Measurements from ENCODE around the gene RUNX2.

Gene RUNX2

DNA sequence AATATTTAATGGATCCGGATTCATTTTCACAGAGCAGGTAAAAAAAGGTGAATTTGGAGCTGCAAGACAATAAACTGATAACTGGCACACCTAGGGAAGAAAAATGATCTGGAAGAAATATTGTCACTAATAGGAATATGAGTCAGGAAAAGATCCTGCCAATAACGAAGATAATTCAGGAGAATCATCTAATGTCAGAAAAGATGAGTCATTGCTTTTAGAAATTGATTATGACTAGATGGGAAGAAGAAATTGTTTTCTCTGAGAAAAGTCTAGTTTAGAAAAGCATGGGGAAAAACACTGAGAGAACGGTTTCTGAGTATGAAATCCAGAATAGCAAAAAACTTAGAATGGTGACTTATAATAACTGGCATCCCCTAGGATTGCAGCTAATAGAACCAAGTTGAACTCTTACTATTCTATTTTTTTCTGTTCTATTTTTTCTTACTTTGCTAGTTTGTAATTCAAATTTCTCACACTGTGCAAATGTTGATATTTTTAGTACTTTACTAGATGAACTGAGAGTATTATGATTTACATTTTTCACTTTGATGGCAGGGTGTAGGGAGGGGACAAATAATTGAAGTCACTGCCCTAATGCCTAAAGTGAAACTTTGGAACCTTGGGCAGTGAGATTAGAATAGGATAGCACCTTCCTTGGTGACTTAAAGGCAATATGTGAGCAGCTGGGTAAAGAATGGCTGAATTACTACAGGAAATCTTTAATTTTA is 87.8 kb downstream of the RUNX2 start:
- no peak for DNase-seq

DNA sequence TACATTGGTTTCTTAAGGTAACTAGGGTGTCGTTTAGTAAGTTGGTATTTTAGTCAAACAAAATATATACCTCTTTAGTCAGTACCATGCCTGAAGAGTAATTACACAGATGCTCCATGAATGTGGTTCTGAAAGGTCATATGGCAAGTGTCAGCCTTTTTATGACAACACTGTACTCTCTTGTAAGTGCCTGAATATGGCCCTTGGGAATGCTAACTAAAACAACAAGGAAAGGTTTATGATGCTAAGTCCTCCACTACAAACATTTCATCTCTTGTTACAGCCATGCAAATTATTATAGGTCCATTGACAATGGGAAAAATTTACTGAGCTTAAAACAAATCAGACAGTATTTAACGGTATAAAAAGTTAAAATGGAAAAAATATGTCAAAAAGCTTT is 88.6 kb downstream of the RUNX2 start:
- DNase-seq: peak; percentile 68

- no peak for DNase-seq
Measured at GRCh38 chr6:45417436-45417835, 89.3 kb downstream of the RUNX2 start.

DNA sequence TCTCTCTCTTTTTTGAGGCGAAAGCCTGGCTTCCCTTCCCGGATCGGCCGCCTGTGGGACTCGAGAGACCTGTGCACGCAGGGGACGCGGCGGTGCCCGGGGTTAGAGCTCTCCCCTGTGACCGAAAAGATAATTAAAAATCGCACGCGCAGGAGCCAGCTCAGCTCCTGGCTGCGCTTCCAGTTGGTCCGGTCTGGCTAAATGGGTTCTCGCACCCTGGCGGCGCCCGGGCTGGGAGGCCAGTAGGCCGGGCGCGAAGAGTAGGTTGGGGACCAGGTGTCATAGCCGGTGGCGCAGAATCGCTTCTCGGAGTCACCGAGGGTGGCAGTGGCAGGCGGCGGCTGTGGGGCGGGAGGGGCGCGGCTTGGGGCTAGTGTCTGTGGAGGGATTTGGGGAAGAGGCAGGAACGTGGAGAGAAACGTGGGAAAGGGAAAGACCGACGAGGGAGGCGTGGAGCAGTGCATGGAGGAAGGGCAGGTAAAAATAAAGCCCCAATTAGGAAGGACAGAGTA is 91.5 kb downstream of the RUNX2 start:
- peak; percentile 41 for DNase-seq

DNA sequence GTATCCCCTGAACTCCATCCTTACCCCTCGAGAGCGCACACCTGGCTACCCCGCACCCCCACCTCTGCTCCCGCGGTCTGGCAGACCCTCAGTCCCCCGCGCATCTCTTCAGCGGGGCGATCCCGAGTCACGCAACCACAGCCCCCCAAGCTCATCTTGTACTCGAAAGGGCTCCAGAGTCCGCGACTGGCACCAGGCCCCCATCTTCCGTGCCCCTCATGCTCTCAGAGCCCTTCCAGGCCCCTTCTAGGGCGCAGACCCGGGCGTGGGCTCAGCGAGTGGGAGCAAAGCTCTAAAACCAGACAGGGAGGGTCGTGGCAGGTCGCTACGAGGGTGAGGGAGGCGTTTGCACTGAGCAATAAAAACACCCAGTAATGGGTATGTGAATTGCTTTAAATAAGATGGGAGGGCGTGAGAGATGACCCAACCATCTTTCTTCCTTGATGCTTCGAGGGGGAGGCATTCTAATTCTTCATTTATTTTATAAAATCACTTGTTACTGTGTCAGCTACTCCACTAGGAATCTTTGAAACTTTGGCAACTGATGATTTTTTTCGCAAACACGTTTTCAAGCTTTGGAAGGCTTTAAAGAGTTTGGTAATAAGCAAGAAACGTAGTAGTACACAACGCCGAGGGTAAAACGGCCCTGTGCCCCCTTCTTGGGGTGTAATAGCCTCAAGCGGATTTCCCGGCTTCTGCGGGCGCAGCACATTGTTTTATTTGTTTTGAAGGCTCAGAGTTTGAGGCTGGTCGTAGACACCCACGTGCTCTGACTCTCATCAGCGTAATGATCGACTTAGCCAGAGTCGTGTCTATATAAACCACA is 92.2 kb downstream of the RUNX2 start:
- peak; percentile 57 for DNase-seq

DNA sequence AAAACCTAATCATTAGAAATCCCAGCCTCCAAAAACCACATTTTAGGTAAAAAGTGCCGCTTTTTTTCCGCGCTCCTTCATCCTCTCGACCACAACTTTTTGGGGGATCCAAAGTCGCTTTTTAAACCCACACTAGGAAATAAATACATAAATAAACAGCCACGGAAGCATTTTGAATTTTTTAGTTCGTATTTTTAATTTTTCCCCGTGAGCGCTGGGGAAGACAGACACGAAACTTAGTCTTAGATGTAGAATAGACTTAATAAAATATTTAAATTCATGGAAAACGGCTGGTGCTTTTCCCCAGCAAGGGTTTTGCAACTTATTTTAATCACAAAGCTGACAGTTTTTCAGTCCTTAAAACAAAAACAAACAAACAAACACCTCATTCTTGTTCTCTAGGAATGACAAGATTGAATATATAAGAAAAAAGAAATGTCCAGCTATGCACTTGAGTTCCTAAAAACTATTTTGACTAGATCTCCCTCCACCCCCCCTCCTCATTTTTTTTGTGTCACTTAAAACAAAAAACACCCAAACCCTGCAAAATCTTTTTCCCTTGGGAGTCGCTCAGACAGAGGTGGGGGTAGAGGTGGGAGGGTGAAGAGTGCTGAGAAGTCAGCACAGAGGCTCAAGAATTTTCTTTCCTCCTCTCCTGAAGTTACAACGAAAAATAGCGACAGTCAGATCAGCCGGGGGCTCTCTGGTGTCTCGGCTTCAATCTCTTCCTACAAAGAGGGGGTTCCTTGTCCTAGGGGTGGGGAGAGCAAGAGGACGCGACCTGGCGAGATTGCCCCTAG is 93.0 kb downstream of the RUNX2 start:
- no peak for DNase-seq

DNA sequence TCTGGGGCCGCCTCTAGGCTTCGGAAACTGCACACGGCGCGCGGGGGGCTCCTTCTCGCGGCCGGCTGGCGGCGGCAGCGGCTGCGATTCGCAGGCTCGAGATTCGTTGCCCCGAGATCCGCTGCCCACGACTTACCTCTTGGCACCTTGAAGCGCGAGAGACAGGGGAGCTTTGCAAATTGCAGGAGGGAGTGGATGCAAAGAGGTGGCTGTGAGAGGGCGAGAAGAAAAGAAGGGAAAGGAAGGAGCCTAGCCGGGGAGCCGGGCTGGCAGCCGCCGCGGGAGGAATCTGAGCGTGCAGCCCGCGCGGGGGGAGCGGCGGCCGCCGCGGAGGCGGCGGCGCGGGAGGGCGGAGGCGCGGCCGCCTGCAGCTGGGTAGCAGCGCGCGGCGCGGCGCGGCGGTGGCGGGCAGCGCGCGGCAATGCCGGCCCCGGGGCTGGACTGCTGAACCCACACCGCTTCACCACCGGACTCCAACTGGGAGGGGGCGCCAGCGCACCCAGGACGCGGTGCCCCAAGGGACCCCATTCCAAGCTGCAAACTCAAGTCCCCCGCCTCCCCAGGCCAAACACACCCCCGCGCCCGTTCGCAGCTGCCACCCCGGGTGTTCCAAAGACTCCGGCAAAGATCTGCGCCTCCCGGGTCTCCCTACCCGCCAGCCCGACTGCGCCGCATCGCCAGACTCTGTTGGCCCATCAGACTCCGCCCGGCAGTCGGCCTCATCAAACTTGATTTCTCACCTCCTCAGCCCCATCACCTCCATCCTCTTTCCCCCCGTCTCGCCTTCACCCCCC is 93.8 kb downstream of the RUNX2 start:
- DNase-seq: peak; percentile 86

DNA sequence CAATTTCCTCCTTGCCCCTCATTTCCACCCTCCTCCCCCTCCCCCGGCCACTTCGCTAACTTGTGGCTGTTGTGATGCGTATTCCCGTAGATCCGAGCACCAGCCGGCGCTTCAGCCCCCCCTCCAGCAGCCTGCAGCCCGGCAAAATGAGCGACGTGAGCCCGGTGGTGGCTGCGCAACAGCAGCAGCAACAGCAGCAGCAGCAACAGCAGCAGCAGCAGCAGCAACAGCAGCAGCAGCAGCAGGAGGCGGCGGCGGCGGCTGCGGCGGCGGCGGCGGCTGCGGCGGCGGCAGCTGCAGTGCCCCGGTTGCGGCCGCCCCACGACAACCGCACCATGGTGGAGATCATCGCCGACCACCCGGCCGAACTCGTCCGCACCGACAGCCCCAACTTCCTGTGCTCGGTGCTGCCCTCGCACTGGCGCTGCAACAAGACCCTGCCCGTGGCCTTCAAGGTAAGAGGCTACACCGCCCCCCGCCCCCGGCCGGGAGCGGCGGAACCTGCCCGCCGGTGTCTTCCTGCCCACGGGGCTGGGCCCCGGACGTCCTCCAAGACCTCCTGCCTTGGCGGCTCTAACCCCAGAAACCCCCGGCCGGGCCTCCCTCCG is 94.5 kb downstream of the RUNX2 start:
- DNase-seq: peak; percentile 68

GRCh38 chr6:45423111-45423823 is 95.1 kb downstream of the RUNX2 start:
- DNase-seq: peak; percentile 56

DNA sequence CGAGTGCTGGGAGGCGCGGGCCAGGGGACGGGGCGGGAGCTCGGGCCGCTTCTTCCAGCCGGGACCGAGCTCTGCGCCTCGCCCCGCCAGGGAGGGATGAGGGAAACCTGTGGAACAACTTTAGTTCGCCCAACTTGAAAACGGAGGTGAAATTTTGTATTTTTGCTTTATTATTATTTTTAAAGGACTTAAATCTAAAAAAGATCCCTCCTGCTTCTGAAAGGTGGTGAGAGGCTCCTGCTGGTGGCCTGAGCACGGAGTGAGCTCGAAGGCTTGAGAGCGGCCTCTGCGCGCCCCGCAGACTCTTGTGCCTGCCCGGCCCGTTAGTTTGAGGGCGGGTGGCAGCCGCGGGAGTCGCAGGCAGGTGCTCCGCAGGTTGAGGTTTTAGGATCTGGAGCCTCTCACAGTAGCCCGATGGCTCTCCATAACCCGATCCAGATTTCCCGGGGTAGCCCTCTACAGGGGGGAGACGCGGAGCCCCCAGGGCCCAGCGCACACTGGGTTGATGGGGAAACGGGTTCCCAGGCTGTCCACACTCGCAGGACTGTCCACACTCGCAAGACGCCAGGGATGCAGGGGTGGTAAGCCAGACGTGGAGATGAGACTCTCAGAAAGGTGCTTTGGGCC is 95.8 kb downstream of the RUNX2 start:
- DNase-seq: no peak

DNA sequence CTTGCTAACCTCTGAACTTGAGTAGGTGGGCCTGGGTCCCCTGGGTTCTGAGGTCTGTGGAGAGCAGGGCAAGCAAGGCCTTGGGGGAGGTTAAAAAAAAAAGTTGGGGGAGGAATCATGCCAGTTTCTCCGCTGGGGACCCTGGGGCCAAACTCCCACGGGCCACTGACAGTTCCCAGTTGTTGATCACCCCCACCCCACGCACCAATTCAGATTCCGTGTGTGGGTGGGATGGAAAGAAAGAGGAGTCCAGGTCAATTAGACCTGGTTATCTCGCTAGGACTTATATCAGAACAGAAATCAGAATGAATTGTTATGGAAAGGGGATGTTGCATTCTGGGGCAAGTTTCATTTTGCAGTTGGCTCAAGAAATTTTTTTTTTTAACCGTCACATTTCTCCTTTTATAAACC is 96.3 kb downstream of the RUNX2 start:
- DNase-seq: no peak

DNA sequence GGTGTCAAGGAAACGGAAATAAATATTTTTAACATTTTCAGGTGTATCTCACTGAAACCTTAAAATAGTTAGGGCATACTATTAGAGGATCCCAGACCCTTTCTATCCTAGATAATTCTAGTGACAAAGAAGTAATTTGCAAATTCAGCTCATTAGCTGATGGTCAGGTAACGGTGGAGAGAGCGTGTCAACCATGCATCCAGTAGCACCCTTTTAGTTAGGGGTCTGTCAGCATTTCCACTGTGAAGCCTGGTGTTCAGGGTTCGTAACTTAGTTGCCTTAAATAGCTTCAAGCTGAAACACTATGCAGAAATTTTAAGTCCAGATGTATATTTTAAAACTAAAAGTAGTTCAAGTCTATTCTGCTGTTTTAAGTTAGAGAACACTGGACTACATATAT is 98.1 kb downstream of the RUNX2 start:
- no peak for DNase-seq

GRCh38 chr6:45427726-45428125 is 99.6 kb downstream of the RUNX2 start:
- no peak for DNase-seq

GRCh38 chr6:45428727-45429126 is 100.6 kb downstream of the RUNX2 start:
- DNase-seq: no peak

DNA sequence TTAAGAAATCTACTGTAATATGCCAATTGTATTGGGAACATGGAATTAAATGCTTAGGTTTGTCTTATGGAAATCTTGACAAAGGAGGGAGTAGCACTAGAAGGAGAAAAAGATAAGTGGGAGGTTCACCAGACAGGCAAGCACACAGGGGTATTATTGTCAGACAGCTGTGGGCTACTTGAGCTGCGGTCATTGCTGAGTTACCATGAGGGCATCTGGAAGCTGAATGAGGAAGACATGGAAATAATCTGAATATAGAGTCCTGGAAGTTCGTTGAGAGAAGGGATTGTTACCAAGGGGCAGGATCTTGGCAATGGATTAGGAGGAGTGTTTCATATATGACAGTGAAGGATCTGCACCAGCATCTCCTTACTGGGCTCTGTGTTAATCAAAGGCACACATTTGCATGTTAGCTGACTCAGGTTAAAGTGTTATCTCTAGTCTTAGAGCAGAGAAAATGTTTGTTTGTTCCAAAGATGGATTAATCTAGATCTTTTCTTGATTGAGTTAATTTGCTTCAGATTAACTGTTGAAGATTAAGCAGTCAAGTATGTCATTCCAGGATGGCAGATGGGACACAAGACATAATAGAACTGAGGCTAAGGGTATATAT is 102.6 kb downstream of the RUNX2 start:
- no peak for DNase-seq

GRCh38 chr6:45431317-45432065 is 103.4 kb downstream of the RUNX2 start:
- no peak for DNase-seq

GRCh38 chr6:45432977-45433376 is 104.8 kb downstream of the RUNX2 start:
- peak; percentile 74 for DNase-seq

- DNase-seq: no peak
Measured at GRCh38 chr6:45433533-45434380, 105.6 kb downstream of the RUNX2 start.

GRCh38 chr6:45434381-45434700 is 106.2 kb downstream of the RUNX2 start:
- DNase-seq: no peak

All from EL (cell line).